HG03521 (cell line): ENCODE data around the gene ABHD3.
"Not testable (repeated sequence)": the region's sequence is repeated elsewhere in the genome, so short reads cannot be mapped to it uniquely, and the experiment has no call there.

ENCODE experiments used
- ATAC-seq: cut with Tn5 transposase; IDR thresholded peaks from one replicate; pipeline ENCODE4 v1.9.1; 2021; ENCODE audit warnings: mild to moderate bottlenecking, moderate library complexity; ENCODE audit not compliant: unreplicated experiment

Gene ABHD3

GRCh38 chr18:21706386-21706865, 1.9 kb upstream of the ABHD3 start:
- ATAC-seq: no peak

- ATAC-seq: no peak
Measured at GRCh38 chr18:21703241-21703820, 1.2 kb downstream of the ABHD3 start.

- ATAC-seq: no peak
Measured at GRCh38 chr18:21702602-21703001, 2.0 kb downstream of the ABHD3 start.

GRCh38 chr18:21701621-21702020, 3.0 kb downstream of the ABHD3 start:
- ATAC-seq: no peak

GRCh38 chr18:21700528-21701075, 4.0 kb downstream of the ABHD3 start:
- no peak for ATAC-seq

DNA sequence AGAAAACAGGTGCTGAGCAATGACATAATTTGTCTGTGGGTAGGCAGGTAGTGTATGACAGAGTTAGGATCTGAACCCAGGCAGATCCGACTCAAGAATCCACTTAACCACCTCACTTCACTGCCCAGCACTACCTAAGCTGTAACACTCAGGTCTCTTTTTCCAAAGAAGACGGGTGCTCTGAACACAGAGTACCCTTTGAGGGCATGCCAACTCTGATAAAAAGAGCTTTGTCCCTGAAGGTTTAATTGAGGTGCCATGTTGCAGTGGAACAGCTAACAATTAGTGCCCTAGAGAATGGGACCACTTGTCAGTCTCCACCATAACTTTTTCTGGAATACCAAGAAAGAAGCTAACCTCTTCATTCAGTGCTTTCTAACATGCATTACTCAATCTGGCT, 11.3 kb downstream of the ABHD3 start:
- no peak for ATAC-seq

DNA sequence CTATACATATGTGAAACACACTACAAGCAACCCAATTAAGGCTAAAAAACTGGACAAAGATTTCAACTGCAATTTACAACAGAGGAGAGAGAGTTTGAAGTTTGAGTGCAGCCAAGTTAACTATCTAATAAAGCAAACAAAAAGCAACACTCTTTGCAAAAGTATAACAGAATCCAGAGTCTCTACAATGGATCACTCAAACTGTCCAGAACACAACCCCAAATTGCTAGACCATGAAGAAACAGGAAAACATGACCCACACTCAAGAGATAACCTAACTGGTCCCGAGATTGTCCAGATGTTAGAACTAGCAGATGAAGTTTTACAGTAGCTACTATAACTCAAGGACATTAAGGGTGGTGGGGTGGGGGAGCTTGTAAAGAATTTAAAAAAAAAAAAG, 14.8 kb downstream of the ABHD3 start:
- ATAC-seq: no peak

DNA sequence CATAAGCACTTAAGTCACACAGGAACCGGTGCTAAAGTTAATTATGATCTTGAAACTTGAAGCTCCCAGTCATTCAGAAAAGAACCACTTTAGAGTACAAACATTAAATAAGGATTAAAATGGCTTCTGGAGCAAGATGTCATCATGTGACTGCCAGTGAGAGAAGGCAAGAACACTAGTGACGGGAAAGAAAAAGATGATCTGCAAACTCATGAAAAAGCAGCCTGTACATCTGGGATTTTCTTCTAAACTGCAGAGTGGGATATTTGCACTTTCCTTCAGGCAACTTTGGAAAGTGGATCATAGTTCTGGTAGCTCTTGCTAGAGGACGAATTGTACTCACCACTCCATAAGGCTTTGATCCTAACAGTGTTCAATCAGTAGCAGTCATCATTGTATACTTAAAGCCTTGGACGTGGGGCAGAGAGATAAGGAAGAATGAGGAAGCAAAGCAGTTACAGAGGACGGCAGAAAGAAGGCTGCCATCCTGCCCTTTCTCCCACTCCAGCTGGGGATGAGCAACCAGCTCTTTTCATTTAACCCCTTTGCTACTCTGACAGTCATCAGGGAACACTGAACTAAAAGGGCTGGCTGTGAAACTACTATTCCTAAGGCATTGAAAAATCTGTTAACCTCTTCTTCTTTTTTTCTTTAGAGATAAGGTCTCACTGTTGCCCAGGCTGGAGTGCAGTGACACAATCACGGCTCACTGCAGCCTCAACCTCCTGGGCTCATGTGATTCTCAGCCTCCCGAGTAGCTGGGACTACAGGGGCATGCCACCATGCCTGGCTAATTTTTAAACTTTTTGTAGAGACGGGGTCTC, 18.1 kb downstream of the ABHD3 start:
- ATAC-seq: no peak

DNA sequence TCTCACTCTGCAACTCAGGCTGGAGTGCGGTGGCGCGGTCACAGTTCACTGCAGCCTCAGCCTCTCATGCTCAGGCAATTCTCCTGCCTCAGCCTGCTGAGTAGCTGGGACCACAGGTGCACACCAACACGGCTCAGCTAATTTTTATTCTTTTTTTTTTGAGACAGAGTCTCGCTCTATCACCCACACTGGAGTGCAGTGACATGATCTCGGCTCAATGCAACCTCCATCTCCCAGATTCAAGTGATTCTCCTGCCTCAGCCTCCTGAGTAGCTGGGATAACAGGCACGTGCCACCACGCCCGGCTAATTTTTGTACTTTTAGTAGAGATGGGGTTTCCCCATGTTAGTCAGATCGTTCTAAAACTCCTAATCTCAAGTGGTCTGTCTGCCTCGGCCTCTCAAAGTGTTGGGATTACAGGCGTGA, 19.0 kb downstream of the ABHD3 start:
- ATAC-seq: peak; percentile 73

GRCh38 chr18:21684731-21685130, 19.8 kb downstream of the ABHD3 start:
- ATAC-seq: peak; percentile 55

- ATAC-seq: no peak
Measured at GRCh38 chr18:21682371-21683051, 22.1 kb downstream of the ABHD3 start.

DNA sequence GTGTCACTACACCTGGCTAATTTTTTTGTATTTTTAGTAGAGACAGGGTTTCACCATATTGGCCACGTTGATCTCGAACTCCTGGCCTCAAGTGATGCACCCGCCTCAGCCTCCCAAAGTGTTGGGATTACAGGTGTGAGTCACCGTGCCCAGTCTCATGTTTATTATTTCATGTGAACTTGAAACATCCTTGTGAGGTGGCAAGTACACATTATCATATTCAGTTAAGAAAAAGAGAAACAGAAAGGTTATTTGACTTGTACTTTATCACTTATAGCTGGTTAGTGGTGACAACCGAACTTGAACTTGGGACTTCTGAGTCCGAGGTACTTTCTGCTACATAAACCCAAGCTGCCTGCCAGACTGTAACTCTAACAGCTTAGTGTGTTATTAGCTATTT, 24.4 kb downstream of the ABHD3 start:
- no peak for ATAC-seq

DNA sequence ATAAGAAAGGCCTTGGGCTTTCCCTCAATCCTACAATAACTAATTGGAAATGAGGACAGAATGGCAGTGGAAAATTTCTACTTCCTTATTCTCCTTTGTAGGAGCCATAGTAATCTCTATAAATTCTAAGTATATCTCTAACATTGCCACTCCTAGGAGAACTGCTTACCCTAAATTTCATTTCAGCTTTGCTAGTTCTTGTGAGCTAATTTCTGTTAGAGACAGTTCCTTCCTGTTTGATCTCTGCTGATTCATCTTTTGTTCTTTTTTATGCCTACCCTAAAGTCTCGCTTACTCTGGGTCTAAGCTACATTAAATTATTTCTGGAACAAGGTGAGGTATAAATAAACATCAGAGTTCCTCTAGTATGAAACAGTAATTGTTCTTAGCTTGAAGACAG, 25.7 kb downstream of the ABHD3 start:
- ATAC-seq: no peak

DNA sequence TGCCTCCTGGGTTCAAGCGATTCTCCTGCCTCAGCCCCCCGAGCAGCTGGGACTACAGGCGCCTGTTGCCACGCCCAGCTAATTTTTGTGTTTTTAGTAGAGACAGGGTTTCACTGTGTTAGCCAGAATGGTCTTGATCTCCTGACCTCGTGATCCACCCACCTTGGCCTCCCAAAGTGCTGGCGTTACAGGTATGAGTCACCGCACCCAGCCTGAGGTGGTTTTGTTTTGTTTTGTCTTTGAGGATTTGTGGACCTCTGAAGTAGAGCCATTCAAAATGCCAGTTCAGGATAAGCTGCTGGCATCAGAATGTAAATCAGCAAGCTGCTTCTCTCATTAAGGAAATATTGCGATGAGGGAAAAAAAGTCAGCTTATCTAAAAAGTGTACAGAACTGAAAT, 29.2 kb downstream of the ABHD3 start:
- ATAC-seq: not testable (repeated sequence)

- ATAC-seq: no peak
Measured at GRCh38 chr18:21672521-21673267, 31.9 kb downstream of the ABHD3 start.

- ATAC-seq: no peak
Measured at GRCh38 chr18:21669736-21670285, 34.8 kb downstream of the ABHD3 start.

- no peak for ATAC-seq
Measured at GRCh38 chr18:21664069-21664468, 40.5 kb downstream of the ABHD3 start.

- ATAC-seq: no peak
Measured at GRCh38 chr18:21663578-21663977, 41.0 kb downstream of the ABHD3 start.

DNA sequence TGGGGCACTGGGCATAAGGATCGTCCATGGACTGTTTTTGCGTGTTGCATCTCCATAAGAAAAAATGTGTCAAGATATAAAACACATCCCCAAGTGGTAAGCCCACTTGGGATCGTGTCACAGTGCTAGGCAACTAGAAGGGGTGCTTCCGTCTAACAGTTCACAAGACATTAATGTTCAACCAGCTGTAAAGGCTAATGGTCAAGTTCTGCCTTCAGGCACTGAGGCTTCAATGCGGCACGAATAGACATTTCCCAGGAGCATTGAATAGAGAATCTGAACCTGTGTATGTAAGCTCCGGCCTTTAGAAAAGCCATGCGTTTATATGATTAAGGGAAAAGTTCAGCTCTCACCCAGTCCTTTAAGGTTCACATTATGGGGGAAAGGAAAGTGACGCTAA, 42.0 kb downstream of the ABHD3 start:
- no peak for ATAC-seq

DNA sequence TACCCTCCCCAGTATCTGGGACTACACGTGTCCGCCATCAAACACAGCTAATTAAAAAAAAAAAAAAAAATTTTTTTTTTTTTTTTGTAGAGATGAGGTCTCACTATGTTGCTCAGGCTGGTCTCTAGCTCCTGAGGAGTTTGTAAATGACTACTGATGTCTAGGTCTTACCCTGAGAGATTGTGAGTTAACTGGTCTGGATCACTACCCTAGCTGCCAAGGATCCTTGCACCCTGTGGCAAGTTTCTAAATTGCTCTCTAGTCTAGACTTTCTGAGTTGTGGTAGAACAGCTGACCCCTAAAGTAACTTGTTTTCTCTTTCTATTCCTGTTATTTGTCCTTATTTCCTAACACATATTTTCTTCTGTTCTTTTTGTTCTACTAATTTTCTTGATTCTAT, 44.5 kb downstream of the ABHD3 start:
- no peak for ATAC-seq

DNA sequence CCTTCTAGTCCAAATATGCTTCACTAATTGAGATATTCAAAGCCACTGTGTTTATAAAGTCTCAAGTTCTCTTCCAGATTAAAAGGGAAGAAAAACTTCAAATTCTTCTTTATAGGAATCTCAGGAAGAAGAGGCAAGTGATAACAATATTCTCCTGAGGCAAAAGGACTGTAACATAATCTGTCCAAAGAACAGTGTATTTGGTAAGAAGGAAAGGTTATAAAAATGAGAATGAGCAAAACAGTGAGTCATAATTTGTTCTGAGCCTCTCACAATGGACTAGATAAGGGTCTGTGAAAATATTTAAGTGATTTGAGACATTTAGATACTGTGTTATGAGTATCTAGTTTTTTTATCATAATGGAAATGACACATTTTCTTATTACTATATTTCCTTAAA, 48.2 kb downstream of the ABHD3 start:
- ATAC-seq: no peak
